Heart right ventricle (tissue), 16 donors: ENCODE results near the gene CCDC126. TPM values are rescaled to one million over a fixed set of nuclear protein-coding genes. Genes with fewer than 3 reads are reported as not detected.
A peak's percentile ranks its signal among the peaks of the same experiment; 100 is the strongest.

Experiments used
- ATAC-seq, 8 donors: fragments of 200-7000 bp; cut with Tn5 transposase; one replicate each; pipeline ENCODE4 v1.9.1; 2020; ENCODE audit warnings: mild to moderate bottlenecking in 8 of 8, moderate library complexity in 8 of 8, moderate number of reproducible peaks in 1 of 8
- DNase-seq, 2 donors: peaks; one replicate each; pipeline ENCODE4 v3.0.0-alpha.2; 2020
- H3K27ac ChIP-seq, 10 donors: fragments of 200-600 bp; sonication (generic) in 2 of 10; one replicate each; pipeline versions ENCODE4 v1.5.0 to v1.8.0; 2020 to 2022; ENCODE audit warnings: mild to moderate bottlenecking in 3 of 10
- H3K27me3 ChIP-seq, 7 donors: fragments of 200-600 bp; one replicate each; pipeline ENCODE4 v1.8.0; 2021 to 2022; ENCODE audit warnings: mild to moderate bottlenecking in 2 of 7
- H3K36me3 ChIP-seq, 9 donors: fragments of 200-600 bp; sonication (generic) in 1 of 9; one replicate each; pipeline versions ENCODE4 v1.5.0 to v1.8.0; 2020 to 2022; ENCODE audit warnings: mild to moderate bottlenecking in 2 of 9
- H3K4me1 ChIP-seq, 9 donors: fragments of 200-600 bp; sonication (generic) in 1 of 9; one replicate each; pipeline versions ENCODE4 v1.5.0 to v1.8.0; 2020 to 2022; ENCODE audit warnings: mild to moderate bottlenecking in 4 of 9
- H3K4me3 ChIP-seq, 10 donors: fragments of 200-600 bp; sonication (generic) in 2 of 10; one replicate each; pipeline versions ENCODE4 v1.5.0 to v1.8.0; 2020 to 2022; ENCODE audit warnings: mild to moderate bottlenecking in 7 of 10, moderate library complexity in 2 of 10
- H3K9me3 ChIP-seq, 11 donors: fragments of 200-600 bp in 10 of 11; sonication (generic) in 2 of 11; one replicate each; pipeline versions ENCODE4 v1.5.0 to v1.8.0; 2013 to 2022; ENCODE audit warnings: mild to moderate bottlenecking in 2 of 11, control low read depth in 1 of 11, moderate library complexity in 1 of 11
- CTCF ChIP-seq, 9 donors: fragments of 200-600 bp; sonication (generic) in 2 of 9; IDR thresholded peaks; one replicate each; pipeline versions ENCODE4 v1.5.0 to v1.8.0; 2021 to 2022; ENCODE audit warnings: antibody characterized with exemption in 9 of 9, mild to moderate bottlenecking in 5 of 9, moderate library complexity in 1 of 9
- WGBS, 2 donors: extraction: QIAGEN DNeasy Blood & Tissue Kit; methylation state at CpG; one replicate each; pipeline ENCODE4 v1.1.7; 2013; ENCODE audit warnings: inconsistent platforms in 1 of 2; 5-methylcytosine and 5-hydroxymethylcytosine counted together
- intact Hi-C, 10 donors: fragments of 100-400 bp; cut with DNase I; formaldehyde crosslinking; loops; one replicate each; pipeline versions ENCODE4 v1.11.1 to v1.14.2; 2022
- polyA plus RNA-seq, 2 donors: library from polyadenylated mRNA; stranded (reverse); fragments of 200-250 nt; gene quantifications; one replicate each; pipeline ENCODE4 v1.2.3, GENCODE V29; 2013
- total RNA-seq, 10 donors: library from RNA; stranded (reverse); fragmentation: NEBNext Ultra II Directional in 3 of 10; extraction: Animal tissue kit (Norgen Biotek cat#: 25700) in 3 of 10; gene quantifications; one replicate each; pipeline versions ENCODE4 v1.2.1 to v1.2.4, GENCODE V29; 2021 to 2023
- donor health status: Arrhythmogenic right ventricular cardiomyopathy.
- donor health status: ischemic (EF 13 %, LVEDD 7.1; RV severe dilation, severe dysfunction).
- donor health status: healthy with polysubstance abuse.
- donor health status: DM: no; HTN: yes; CAD: no.
- donor health status: DM: no; HTN: no; CAD: no.
- donor health status: ischemic (EF 25% LVEDD 6.9; RV normal size, moderate dysfunction).
- donor health status: ischemic (EF 25% LVEDD 5.7; RV mildly dilated, moderate dysfunction).
- donor health status: healthy.
- donor health status: DM: yes; HTN: yes; CAD: no.
- donor health status: Ischemic cardiomyopathy.
- donor health status: ischemic (EF 35%, LVEDD 5.7; RV mildly dilated, moderate dysfunction).
- donor health status: nonischemic (EF 11% LVEDD 7.7; RV severe dilation, severe dysfunction).
- donor health status: DM: yes; HTN: yes; CAD: no.
- donor health status: PGD.
- donor health status: ischemic (EF 29% LVEDD 5.4; RV normal size, mild dysfunction).
- donor health status: nonischemic (EF 23%, LVEDD 6.1; RV moderate dilation, normal function).

The CCDC126 gene
- total and polyA plus RNA-seq, 12 donors = 2.9 to 11.9 (median 8.7) TPM

GRCh38 chr7:23615331-23615730 is 18.1 kb downstream of the CCDC126 start:
- Histone ChIP-seq H3K4me3 (no peak overlapping the region), H3K27ac (no peak overlapping the region), H3K9me3 (peaks cover 0 to 35% (median 15%) of the 10 kb centered on the region in 11 donors), H3K36me3 (peaks cover 0 to 46% (median 6%) of the 10 kb centered on the region in 9 donors), H3K4me1 (peaks cover 0 to 11% (median 3%) of the 10 kb centered on the region in 9 donors), H3K27me3 (no peaks in the 10 kb centered on the region)
- intact Hi-C loops = no loop called here
- no peak for DNase-seq
- no peak for TF ChIP-seq CTCF (IDR thresholded peaks at IDR 0.05)
- ATAC-seq = no peak

- intact Hi-C loops = no loop called here
- Histone ChIP-seq H3K4me1 (peaks cover 0 to 11% (median 3%) of the 10 kb centered on the region in 9 donors), H3K36me3 (peaks cover 0 to 41% (median 6%) of the 10 kb centered on the region in 9 donors), H3K9me3 (peaks cover 0 to 35% (median 15%) of the 10 kb centered on the region in 11 donors), H3K27me3 (no peaks in the 10 kb centered on the region), H3K27ac (no peak overlapping the region), H3K4me3 (no peak overlapping the region)
- no peak for ATAC-seq
- 99 to 100% methylated on average over 2 of the region's 2 CpGs for WGBS, 2 donors
- no peak for DNase-seq
- TF ChIP-seq CTCF (IDR thresholded peaks at IDR 0.05) = no peak
These were observed 19.4 kb downstream of the CCDC126 start for GRCh38 chr7:23616593-23616992.

- intact Hi-C loops = no loop called here
- WGBS, 2 donors = 100% methylated on average over 1 of the region's 1 CpG
- Histone ChIP-seq H3K9me3 (peaks cover 0 to 35% (median 15%) of the 10 kb centered on the region in 11 donors), H3K36me3 (peaks cover 0 to 32% (median 6%) of the 10 kb centered on the region in 9 donors), H3K27me3 (no peaks in the 10 kb centered on the region), H3K4me1 (peaks cover 0 to 11% (median 5%) of the 10 kb centered on the region in 9 donors), H3K4me3 (no peak overlapping the region), H3K27ac (no peak overlapping the region)
- TF ChIP-seq CTCF (IDR thresholded peaks at IDR 0.05) = no peak
- ATAC-seq (no peak), DNase-seq (no peak)
These were observed 20.3 kb downstream of the CCDC126 start for GRCh38 chr7:23617482-23617881.

GRCh38 chr7:23618241-23618640 is 21.1 kb downstream of the CCDC126 start:
- no peak overlapping the region for H3K27ac ChIP-seq
- ATAC-seq = peak in 2 of 8 donors; percentile 30 to 56
- peaks cover 0 to 11% (median 7%) of the 10 kb centered on the region in 9 donors for H3K4me1 ChIP-seq
- peaks cover 0 to 24% (median 6%) of the 10 kb centered on the region in 9 donors for H3K36me3 ChIP-seq
- intact Hi-C loops = no loop called here
- DNase-seq = no peak
- 71 to 76% methylated on average over 3 of the region's 3 CpGs for WGBS, 2 donors
- TF ChIP-seq CTCF (IDR thresholded peaks at IDR 0.05) = no peak
- H3K27me3 ChIP-seq = no peaks in the 10 kb centered on the region
- H3K9me3 ChIP-seq = peaks cover 0 to 35% (median 15%) of the 10 kb centered on the region in 11 donors
- H3K4me3 ChIP-seq = no peak overlapping the region
